ENCODE results near the gene EBLN2.

EBLN2 gene

GRCh38 chr3:73108750-73109149 is 47.3 kb downstream of the EBLN2 start:
- DNase-seq = no peak

GRCh38 chr3:73110530-73110929 is 49.1 kb downstream of the EBLN2 start:
- DNase-seq = no peak

Data from activated effector memory CD4-positive, alpha-beta T cell treated with Interleukin-2 at 50 U/mL for 16 hours (primary cell).